Measurements from ENCODE around the gene OR4D9. TPM values are rescaled to one million over a fixed set of nuclear protein-coding genes. Genes with fewer than 3 reads are reported as not detected.

OR4D9 gene
- total and polyA plus RNA-seq, 10 of the 15 experiments (the other 5 are each of a cell fraction or from before 2014, with no cell fraction given), result not detected

DNA sequence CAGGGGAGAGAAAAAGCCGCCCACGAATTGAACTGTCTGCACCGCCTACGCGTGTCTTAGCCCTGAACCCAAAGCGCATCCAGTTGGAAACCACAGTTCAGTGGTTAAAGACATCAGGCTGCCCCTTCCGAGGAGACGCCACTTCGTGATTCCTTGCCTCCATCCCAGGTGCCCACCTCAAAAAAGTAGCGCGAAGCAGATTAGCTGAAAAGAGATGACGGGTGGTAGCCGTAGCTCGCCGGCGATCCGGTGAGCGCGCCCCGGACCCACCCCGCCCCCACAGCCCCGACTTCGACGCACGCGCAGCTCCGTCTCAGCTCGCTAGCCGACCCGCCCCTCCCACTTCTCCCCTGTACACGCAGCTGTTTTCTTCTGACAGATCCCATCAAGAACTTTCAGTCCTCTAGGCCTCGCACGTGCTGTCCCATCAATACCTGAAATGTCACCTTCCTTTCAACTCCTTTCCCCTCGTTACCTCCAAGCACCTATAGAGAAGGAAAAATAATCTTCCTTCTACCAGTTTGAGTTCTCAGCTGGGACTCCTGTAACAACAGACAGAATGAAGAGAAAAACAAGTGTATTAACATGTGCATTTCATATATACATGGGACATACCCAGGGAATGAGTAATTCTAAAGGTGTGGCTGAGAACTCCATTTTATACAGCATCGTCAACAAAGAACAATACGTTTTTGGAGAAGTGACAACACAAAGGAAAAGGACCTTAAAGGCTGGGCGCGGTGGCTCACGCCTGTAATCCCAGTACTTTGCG, 49.5 kb downstream of the OR4D9 start (continued):
- TF ChIP-seq, protein P1, sequence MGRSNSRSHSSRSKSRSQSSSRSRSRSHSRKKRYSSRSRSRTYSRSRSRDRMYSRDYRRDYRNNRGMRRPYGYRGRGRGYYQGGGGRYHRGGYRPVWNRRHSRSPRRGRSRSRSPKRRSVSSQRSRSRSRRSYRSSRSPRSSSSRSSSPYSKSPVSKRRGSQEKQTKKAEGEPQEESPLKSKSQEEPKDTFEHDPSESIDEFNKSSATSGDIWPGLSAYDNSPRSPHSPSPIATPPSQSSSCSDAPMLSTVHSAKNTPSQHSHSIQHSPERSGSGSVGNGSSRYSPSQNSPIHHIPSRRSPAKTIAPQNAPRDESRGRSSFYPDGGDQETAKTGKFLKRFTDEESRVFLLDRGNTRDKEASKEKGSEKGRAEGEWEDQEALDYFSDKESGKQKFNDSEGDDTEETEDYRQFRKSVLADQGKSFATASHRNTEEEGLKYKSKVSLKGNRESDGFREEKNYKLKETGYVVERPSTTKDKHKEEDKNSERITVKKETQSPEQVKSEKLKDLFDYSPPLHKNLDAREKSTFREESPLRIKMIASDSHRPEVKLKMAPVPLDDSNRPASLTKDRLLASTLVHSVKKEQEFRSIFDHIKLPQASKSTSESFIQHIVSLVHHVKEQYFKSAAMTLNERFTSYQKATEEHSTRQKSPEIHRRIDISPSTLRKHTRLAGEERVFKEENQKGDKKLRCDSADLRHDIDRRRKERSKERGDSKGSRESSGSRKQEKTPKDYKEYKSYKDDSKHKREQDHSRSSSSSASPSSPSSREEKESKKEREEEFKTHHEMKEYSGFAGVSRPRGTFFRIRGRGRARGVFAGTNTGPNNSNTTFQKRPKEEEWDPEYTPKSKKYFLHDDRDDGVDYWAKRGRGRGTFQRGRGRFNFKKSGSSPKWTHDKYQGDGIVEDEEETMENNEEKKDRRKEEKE (IDR thresholded peaks at IDR 0.05), result no peak
- peak; percentile 94 to 96 for TF ChIP-seq BHLHE40 (IDR thresholded peaks at IDR 0.05; ENCODE audit: borderline replicate concordance in 1 of 2, low read depth in 2 of 2, low read length in 1 of 2)
- TF ChIP-seq, protein P2, sequence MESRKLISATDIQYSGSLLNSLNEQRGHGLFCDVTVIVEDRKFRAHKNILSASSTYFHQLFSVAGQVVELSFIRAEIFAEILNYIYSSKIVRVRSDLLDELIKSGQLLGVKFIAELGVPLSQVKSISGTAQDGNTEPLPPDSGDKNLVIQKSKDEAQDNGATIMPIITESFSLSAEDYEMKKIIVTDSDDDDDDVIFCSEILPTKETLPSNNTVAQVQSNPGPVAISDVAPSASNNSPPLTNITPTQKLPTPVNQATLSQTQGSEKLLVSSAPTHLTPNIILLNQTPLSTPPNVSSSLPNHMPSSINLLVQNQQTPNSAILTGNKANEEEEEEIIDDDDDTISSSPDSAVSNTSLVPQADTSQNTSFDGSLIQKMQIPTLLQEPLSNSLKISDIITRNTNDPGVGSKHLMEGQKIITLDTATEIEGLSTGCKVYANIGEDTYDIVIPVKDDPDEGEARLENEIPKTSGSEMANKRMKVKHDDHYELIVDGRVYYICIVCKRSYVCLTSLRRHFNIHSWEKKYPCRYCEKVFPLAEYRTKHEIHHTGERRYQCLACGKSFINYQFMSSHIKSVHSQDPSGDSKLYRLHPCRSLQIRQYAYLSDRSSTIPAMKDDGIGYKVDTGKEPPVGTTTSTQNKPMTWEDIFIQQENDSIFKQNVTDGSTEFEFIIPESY (IDR thresholded peaks at IDR 0.05), result 0 out of 2 replicates have a peak, but pooled peaks have one; percentile 66
- TF ChIP-seq TARDBP (IDR thresholded peaks at IDR 0.05; ENCODE audit: borderline replicate concordance), result no peak
- TF ChIP-seq POU2F2 (IDR thresholded peaks at IDR 0.05; ENCODE audit: borderline replicate concordance, low read depth, low read length), result no peak
- TF ChIP-seq TAF1 (IDR thresholded peaks at IDR 0.05; ENCODE audit: borderline replicate concordance, low read depth, low read length), result no peak
- no peak for TF ChIP-seq JUND (IDR thresholded peaks at IDR 0.05; ENCODE audit: low read depth, low read length)
- no peak for TF ChIP-seq STAT1 (conservative IDR thresholded peaks at IDR 0.05)
- TF ChIP-seq CHD1 (IDR thresholded peaks at IDR 0.05; ENCODE audit: low read depth, low read length), result no peak
- peak; percentile 9; the same call in 1 of the 2 replicates for TF ChIP-seq BCL11A (IDR thresholded peaks at IDR 0.05; ENCODE audit: low read depth, low read length)
- TF ChIP-seq, protein P3, sequence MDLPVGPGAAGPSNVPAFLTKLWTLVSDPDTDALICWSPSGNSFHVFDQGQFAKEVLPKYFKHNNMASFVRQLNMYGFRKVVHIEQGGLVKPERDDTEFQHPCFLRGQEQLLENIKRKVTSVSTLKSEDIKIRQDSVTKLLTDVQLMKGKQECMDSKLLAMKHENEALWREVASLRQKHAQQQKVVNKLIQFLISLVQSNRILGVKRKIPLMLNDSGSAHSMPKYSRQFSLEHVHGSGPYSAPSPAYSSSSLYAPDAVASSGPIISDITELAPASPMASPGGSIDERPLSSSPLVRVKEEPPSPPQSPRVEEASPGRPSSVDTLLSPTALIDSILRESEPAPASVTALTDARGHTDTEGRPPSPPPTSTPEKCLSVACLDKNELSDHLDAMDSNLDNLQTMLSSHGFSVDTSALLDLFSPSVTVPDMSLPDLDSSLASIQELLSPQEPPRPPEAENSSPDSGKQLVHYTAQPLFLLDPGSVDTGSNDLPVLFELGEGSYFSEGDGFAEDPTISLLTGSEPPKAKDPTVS (IDR thresholded peaks at IDR 0.05; ENCODE audit: low read depth, low read length), result no peak
- TF ChIP-seq RB1 (IDR thresholded peaks at IDR 0.05; ENCODE audit: borderline replicate concordance), result no peak
- TF ChIP-seq ZNF207 (IDR thresholded peaks at IDR 0.05; ENCODE audit: borderline replicate concordance), result no peak
- peak; percentile 75; the same call in 1 of the 2 replicates for TF ChIP-seq ASH2L (IDR thresholded peaks at IDR 0.05; ENCODE audit: borderline replicate concordance, low read depth)
- TF ChIP-seq, protein P4, sequence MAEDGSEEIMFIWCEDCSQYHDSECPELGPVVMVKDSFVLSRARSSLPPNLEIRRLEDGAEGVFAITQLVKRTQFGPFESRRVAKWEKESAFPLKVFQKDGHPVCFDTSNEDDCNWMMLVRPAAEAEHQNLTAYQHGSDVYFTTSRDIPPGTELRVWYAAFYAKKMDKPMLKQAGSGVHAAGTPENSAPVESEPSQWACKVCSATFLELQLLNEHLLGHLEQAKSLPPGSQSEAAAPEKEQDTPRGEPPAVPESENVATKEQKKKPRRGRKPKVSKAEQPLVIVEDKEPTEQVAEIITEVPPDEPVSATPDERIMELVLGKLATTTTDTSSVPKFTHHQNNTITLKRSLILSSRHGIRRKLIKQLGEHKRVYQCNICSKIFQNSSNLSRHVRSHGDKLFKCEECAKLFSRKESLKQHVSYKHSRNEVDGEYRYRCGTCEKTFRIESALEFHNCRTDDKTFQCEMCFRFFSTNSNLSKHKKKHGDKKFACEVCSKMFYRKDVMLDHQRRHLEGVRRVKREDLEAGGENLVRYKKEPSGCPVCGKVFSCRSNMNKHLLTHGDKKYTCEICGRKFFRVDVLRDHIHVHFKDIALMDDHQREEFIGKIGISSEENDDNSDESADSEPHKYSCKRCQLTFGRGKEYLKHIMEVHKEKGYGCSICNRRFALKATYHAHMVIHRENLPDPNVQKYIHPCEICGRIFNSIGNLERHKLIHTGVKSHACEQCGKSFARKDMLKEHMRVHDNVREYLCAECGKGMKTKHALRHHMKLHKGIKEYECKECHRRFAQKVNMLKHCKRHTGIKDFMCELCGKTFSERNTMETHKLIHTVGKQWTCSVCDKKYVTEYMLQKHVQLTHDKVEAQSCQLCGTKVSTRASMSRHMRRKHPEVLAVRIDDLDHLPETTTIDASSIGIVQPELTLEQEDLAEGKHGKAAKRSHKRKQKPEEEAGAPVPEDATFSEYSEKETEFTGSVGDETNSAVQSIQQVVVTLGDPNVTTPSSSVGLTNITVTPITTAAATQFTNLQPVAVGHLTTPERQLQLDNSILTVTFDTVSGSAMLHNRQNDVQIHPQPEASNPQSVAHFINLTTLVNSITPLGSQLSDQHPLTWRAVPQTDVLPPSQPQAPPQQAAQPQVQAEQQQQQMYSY (CRISPR knock-in tag; IDR thresholded peaks at IDR 0.05), result no peak
- TF ChIP-seq KLF5 (IDR thresholded peaks at IDR 0.05; ENCODE audit: partially characterized antibody), result no peak
- no peak for TF ChIP-seq ETV6 (conservative IDR thresholded peaks at IDR 0.05 in 1 of 2, IDR thresholded peaks at IDR 0.05 in 1 of 2; ENCODE audit: borderline replicate concordance in 1 of 2, low read depth in 1 of 2)
- no peak for TF ChIP-seq IRF4 (IDR thresholded peaks at IDR 0.05; ENCODE audit: low read depth, low read length)
- no peak for TF ChIP-seq JUNB (IDR thresholded peaks at IDR 0.05)

All from GM12878 (cell line).